ENCODE measurements around the gene RSRP1. TPM values are rescaled to one million over a fixed set of nuclear protein-coding genes. Genes with fewer than 3 reads are reported as not detected.

The RSRP1 gene
- total RNA-seq, 4 donors from 2014 or later = 229 to 358 (median 274) TPM

DNA sequence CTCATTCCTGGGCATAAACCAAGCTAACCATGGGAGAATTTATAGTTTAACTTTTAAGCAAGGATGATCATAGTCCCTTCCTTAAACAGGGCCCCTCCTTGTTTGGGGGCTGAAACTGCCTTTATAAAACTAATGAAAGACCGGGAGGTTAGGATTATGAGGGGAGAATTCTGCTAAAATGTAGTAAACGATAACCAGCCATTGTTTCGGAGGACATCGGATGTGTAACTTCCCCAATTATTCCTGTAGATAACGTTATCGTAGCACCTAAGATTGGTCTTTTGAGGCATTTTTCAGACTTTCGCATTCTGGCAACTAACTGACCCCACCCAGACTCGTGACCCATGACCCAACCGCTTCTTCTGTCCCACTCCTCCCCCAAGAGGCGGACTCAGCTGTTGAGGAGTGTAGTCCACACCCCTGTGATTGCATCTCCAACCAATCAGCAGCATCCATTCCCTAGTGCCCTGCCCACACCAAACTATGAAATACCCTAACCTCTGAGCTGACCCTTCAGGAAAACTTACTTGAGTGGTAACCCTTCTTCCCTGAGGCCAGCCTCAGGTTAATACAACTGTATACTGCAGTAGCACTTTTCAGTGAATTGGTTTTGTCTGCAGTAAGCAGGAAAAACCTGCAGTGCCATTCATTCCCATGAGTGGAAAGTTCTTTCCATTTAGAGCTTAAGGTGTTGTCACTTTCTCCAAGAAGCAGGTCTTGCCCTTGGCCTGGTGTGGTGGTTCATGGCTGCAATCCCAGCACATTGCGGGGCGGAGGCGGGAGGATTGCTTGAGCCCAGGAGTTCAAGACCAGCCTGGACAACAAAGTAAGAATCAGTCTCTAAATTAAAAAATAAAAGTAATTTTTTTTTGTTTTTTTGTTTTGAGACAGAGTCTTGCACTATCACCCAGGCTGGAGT, 14.1 kb downstream of the RSRP1 start:
- no peaks in the 10 kb centered on the region for H3K9me3 ChIP-seq
- H3K36me3 ChIP-seq = peaks cover 0 to 29% (median 0%) of the 10 kb centered on the region in 3 donors
- peak; percentile 76 to 93 (median 83) for DNase-seq
- TF ChIP-seq, protein P1, sequence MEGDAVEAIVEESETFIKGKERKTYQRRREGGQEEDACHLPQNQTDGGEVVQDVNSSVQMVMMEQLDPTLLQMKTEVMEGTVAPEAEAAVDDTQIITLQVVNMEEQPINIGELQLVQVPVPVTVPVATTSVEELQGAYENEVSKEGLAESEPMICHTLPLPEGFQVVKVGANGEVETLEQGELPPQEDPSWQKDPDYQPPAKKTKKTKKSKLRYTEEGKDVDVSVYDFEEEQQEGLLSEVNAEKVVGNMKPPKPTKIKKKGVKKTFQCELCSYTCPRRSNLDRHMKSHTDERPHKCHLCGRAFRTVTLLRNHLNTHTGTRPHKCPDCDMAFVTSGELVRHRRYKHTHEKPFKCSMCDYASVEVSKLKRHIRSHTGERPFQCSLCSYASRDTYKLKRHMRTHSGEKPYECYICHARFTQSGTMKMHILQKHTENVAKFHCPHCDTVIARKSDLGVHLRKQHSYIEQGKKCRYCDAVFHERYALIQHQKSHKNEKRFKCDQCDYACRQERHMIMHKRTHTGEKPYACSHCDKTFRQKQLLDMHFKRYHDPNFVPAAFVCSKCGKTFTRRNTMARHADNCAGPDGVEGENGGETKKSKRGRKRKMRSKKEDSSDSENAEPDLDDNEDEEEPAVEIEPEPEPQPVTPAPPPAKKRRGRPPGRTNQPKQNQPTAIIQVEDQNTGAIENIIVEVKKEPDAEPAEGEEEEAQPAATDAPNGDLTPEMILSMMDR (IDR thresholded peaks at IDR 0.05) = no peak
- TF ChIP-seq POLR2A (IDR thresholded peaks at IDR 0.05) = no peak
- peaks cover 0 to 29% (median 7%) of the 10 kb centered on the region in 4 donors for H3K4me1 ChIP-seq
- H3K27me3 ChIP-seq = no peaks in the 10 kb centered on the region
- peak overlapping the region; percentile 69 to 95 (median 89) for H3K4me3 ChIP-seq
- peak overlapping the region; percentile 92 to 96 (median 94) for H3K27ac ChIP-seq

DNA sequence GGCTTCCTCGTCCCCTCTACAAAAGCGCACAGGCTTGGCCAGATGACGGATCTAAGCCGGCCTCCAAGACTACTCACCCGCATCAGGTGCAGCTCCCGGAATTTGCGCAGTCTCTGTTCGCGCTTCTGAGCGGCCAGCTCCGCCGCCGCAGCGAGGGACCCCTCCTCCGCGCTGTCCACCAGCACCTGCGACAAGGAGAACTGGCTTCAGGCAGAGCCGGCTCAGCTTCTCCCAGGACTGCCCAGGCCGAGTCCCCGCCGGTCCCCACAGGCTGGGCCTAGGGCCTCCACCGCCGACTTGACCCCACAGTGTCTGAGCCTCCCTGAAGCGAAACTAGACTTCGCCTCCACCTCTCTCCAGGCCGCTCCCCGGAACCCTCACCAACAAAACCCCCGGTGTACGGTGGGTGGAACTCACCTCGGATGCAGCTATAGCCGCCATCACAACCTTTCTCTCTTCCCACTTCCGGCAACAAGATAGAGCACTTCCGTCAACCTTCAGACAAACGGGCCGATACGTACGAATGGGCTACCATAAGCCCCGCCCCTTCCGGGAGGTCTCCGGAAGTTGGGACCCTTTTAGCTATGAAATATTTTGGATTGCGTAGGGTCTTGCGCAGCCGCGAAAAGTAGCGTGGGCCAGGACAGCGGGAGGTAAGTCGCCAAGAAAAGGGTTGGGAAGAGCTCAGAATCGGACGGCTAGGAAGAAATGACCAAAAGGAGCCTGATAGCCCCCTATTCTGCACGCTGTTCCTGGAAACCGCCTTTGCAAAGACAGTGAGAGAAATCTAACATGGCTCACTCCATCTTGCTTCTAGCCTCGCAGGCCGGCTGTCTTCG, 15.0 kb downstream of the RSRP1 start, which contains the start of gene SYF2:
SYF2 (minus strand) TSS at position 476 of the 839 bp plus-strand sequence; CDS start at position 441, 35 bp downstream.
- Histone ChIP-seq H3K27ac (peak within 1 kb of the TSS; percentile 92 to 96 (median 94)), H3K27me3 (no peaks in the 10 kb centered on the region), H3K9me3 (no peaks in the 10 kb centered on the region), H3K36me3 (peaks cover 0 to 38% (median 0%) of the 10 kb centered on the region in 3 donors), H3K4me1 (peaks cover 0 to 29% (median 6%) of the 10 kb centered on the region in 4 donors), H3K4me3 (peak within 1 kb of the TSS; percentile 69 to 95 (median 89))
- TF ChIP-seq POLR2A (IDR thresholded peaks at IDR 0.05) = peak; percentile 52 to 55
- TF ChIP-seq, protein P1 (IDR thresholded peaks at IDR 0.05) = no peak
- peak; percentile 85 to 97 (median 95) for DNase-seq

DNA sequence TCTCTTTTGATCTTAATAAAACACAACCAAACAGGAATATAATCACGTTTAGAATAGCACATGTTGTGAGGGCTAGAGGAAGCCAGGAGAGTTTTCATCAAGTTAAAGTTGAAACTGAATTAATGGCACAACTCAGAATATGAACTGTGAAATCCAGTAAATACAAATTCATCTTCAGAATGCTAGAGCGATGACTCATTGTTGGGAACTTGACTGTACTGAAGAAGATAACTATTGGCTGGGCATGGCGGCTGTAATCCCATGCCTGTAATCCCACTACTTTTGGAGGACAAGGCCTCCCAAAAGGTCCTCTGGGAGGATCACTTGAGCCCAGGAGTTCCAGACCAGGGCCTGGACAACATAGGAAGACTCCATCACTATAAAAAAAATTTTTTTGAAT, 23.8 kb downstream of the RSRP1 start:
- H3K27ac ChIP-seq = no peak overlapping the region
- no peaks in the 10 kb centered on the region for H3K4me1 ChIP-seq
- H3K27me3 ChIP-seq = no peaks in the 10 kb centered on the region
- H3K9me3 ChIP-seq = no peaks in the 10 kb centered on the region
- no peak overlapping the region for H3K4me3 ChIP-seq
- TF ChIP-seq, protein P1 (IDR thresholded peaks at IDR 0.05) = no peak
- no peak for TF ChIP-seq POLR2A (IDR thresholded peaks at IDR 0.05)
- peaks cover 0 to 79% (median 0%) of the 10 kb centered on the region in 3 donors for H3K36me3 ChIP-seq
- no peak for DNase-seq

DNA sequence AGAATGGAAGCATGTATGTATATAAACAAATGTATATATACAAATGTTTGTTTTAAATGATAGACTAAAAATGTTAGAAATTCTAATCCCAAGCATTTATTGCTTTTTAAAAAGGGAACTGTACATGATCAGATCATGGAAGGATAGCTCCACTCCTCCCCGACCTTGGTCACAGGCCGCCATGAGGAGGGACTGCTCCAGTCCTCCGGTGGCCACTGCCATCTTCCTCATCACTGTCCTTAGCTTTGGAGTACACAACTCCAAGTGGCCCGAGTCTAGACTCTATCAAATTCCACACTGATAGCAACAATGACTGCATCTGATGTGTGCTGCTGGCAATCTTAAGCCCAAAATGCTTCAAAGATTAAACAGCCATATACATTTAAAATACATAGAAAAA, 24.6 kb downstream of the RSRP1 start:
- no peaks in the 10 kb centered on the region for H3K4me1 ChIP-seq
- peaks cover 0 to 71% (median 0%) of the 10 kb centered on the region in 3 donors for H3K36me3 ChIP-seq
- H3K27me3 ChIP-seq = no peaks in the 10 kb centered on the region
- no peak for DNase-seq
- no peak overlapping the region for H3K27ac ChIP-seq
- no peak overlapping the region for H3K4me3 ChIP-seq
- H3K9me3 ChIP-seq = no peaks in the 10 kb centered on the region
- TF ChIP-seq, protein P1 (IDR thresholded peaks at IDR 0.05) = no peak
- no peak for TF ChIP-seq POLR2A (IDR thresholded peaks at IDR 0.05)

DNA sequence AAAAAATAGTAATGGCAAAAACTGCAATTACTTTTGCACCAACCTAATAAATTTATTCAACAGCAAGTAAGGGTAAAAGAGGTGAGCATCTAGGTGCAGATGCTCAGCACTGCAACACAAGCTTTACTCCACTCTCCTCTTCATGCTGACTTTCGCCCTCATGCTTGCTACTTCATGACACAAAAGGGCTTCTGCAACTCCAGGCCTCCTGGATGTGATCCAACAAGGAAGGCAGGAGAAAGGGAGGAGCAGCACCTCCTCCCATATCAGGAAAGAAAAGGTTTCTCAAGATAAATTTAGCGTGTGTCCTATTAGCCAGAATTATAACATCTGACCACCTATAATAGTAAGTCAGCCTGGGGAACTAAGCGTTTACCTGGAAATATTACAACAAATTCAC, 26.6 kb downstream of the RSRP1 start:
- H3K36me3 ChIP-seq = peaks cover 0 to 51% (median 0%) of the 10 kb centered on the region in 3 donors
- TF ChIP-seq, protein P1 (IDR thresholded peaks at IDR 0.05) = no peak
- TF ChIP-seq POLR2A (IDR thresholded peaks at IDR 0.05) = no peak
- peak overlapping the region in 2 of 4 donors; percentile 16 to 60 for H3K27ac ChIP-seq
- no peaks in the 10 kb centered on the region for H3K27me3 ChIP-seq
- H3K4me3 ChIP-seq = no peak overlapping the region
- no peaks in the 10 kb centered on the region for H3K9me3 ChIP-seq
- no peaks in the 10 kb centered on the region for H3K4me1 ChIP-seq
- peak in 1 of 3 donors; percentile 53 for DNase-seq

Data from Peyer's patch (tissue), 4 donors.